Endodermal cell (in vitro differentiated cells): ENCODE measurements around the gene KLHL35. TPM values are rescaled to one million over a fixed set of nuclear protein-coding genes. Genes with fewer than 3 reads are reported as not detected.
A peak's percentile ranks its signal among the peaks of the same experiment; 100 is the strongest.

Source experiments
- DNase-seq: peaks from one replicate; pipeline ENCODE4 v3.0.0-alpha.2; 2017
- H3K27ac ChIP-seq: 2 replicates; pipeline ENCODE4 v1.5.1; 2013; ENCODE audit warnings: mild to moderate bottlenecking, low read depth, low read length, moderate library complexity
- H3K27me3 ChIP-seq: 2 replicates; pipeline ENCODE4 v1.6.1; 2013; ENCODE audit warnings: mild to moderate bottlenecking, low read length, moderate library complexity; ENCODE audit not compliant: insufficient read depth, control insufficient read depth, poor library complexity, severe bottlenecking
- H3K36me3 ChIP-seq: 2 replicates; pipeline ENCODE4 v1.7.0; 2013; ENCODE audit warnings: mild to moderate bottlenecking, low read length, moderate library complexity; ENCODE audit not compliant: control insufficient read depth, insufficient read depth
- H3K4me1 ChIP-seq: one replicate; pipeline ENCODE4 v1.7.0; 2013; ENCODE audit warnings: low read length; ENCODE audit not compliant: control insufficient read depth, insufficient read depth
- H3K4me3 ChIP-seq: 2 replicates; pipeline ENCODE4 v1.5.1; 2013; ENCODE audit warnings: mild to moderate bottlenecking, low read length, moderate library complexity
- H3K9ac ChIP-seq: 2 replicates; pipeline ENCODE4 v1.6.1; 2013; ENCODE audit warnings: mild to moderate bottlenecking, low read length, moderate library complexity; ENCODE audit not compliant: poor library complexity, severe bottlenecking; ENCODE audit errors: extremely low read depth
- H3K9me3 ChIP-seq: 2 replicates; pipeline ENCODE4 v1.6.1; 2013; ENCODE audit warnings: mild to moderate bottlenecking, low read length, moderate library complexity; ENCODE audit not compliant: control insufficient read depth
- H3K27ac Mint-ChIP-seq: 2 replicates; pipeline ENCODE4 v1.8.0; 2020; ENCODE audit warnings: mixed read lengths
- H3K27me3 Mint-ChIP-seq: 2 replicates; pipeline ENCODE4 v1.8.0; 2021; ENCODE audit warnings: mild to moderate bottlenecking, mixed read lengths; ENCODE audit not compliant: insufficient read depth
- H3K36me3 Mint-ChIP-seq: 2 replicates; pipeline ENCODE4 v1.8.0; 2020; ENCODE audit warnings: low read depth, mixed read lengths
- H3K4me1 Mint-ChIP-seq: 2 replicates; pipeline ENCODE4 v1.8.0; 2020; ENCODE audit warnings: mixed read lengths
- H3K4me3 Mint-ChIP-seq: 2 replicates; pipeline ENCODE4 v1.8.0; 2020; ENCODE audit warnings: mild to moderate bottlenecking, moderate library complexity, mixed read lengths
- H3K9me3 Mint-ChIP-seq: 2 replicates; pipeline ENCODE4 v1.8.0; 2020; ENCODE audit warnings: mild to moderate bottlenecking, mixed read lengths
- CTCF ChIP-seq: fragments of 200-600 bp; sonication (generic); conservative IDR thresholded peaks from 2 replicates; pipeline ENCODE4 v1.5.0; 2021; ENCODE audit warnings: antibody characterized with exemption, mild to moderate bottlenecking
- WGBS, 2 experiments: methylation state at CpG; one replicate each; pipeline versions ENCODE4 v1.1.5 to v1.1.7; 2013; ENCODE audit warnings: missing lambda C conversion rate in 2 of 2, mixed read lengths in 1 of 2; ENCODE audit not compliant: insufficient coverage in 1 of 2, insufficient read length in 1 of 2; 5-methylcytosine and 5-hydroxymethylcytosine counted together
- total RNA-seq, 2 donors: library from RNA; stranded (reverse); fragmentation: NEBNext Ultra II Directional in 1 of 2; extraction: Animal tissue kit (Norgen Biotek cat#: 25700) in 1 of 2; gene quantifications; 2 replicates in 1 of 2; 3 replicates in 1 of 2; pipeline ENCODE4 v1.2.1, GENCODE V29; 2021

The KLHL35 gene
- total RNA-seq, 2 donors from 2014 or later: 0.48 TPM; not detected in 1

DNA sequence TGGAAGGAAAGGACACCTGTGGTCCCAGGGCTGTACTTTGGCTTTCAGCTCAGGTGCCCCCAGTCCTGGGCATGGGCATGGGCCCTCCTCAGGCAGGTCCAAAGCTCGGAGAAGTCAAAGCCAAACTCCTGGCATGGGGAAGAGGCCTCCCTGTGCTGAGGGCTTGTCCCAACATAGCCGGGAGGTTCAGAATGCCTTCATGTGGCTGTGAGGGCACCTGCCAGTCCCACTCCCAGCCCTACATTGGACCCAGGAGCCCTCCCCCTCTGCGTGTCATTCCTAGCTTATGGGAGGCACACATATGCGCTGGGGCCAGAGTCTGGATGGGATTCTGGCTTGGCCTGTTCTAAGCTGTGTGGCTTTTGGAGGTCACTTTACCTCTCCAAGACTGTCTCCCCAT lies 1.0 kb upstream of the KLHL35 start:
- no peak for DNase-seq
- Histone ChIP-seq H3K36me3 (no peaks in the 10 kb centered on the region), H3K27ac (no peak overlapping the region), H3K9ac (no peak overlapping the region), H3K4me1 (peaks cover 2% of the 10 kb centered on the region), H3K4me3 (no peak overlapping the region), H3K9me3 (peaks cover 6% of the 10 kb centered on the region), H3K27me3 (peaks cover 45% of the 10 kb centered on the region)
- Mint-ChIP-seq H3K9me3 (peaks cover 5% of the 10 kb centered on the region), H3K27ac (no peak overlapping the region), H3K27me3 (peaks cover 44% of the 10 kb centered on the region), H3K36me3 (no peaks in the 10 kb centered on the region), H3K4me3 (no peak overlapping the region), H3K4me1 (peaks cover 14% of the 10 kb centered on the region)
- 94 to 95% methylated on average over 4 of the region's 4 CpGs for WGBS, 2 experiments
- TF ChIP-seq CTCF: no peak

DNA sequence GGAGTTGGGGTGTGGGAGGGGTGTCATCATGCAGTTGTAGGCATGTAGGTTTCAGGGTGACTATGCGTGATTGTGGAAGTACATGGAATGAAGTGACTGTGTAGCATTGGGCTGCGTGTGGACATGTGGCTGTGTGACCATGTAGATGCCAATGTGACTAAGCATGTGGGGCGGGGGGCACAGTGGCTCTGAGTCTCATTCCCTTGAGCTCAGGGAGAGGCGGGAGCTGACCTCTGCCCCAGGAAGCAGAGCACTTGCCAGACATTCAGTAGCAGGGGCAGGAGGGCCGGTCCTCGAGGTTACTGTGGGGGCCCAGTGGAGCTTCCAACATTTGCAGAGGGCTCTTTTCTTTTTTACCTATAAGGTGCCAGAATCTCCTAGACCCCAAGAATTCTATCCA lies 440 bp upstream of the KLHL35 start:
- TF ChIP-seq CTCF: no peak
- Histone ChIP-seq H3K36me3 (no peaks in the 10 kb centered on the region), H3K9me3 (peaks cover 11% of the 10 kb centered on the region), H3K27ac (peak overlapping the region; percentile 42), H3K4me3 (no peak overlapping the region), H3K9ac (no peak overlapping the region), H3K4me1 (peaks cover 2% of the 10 kb centered on the region), H3K27me3 (peaks cover 51% of the 10 kb centered on the region)
- Mint-ChIP-seq H3K4me3 (no peak overlapping the region), H3K36me3 (no peaks in the 10 kb centered on the region), H3K27me3 (peaks cover 47% of the 10 kb centered on the region), H3K4me1 (peaks cover 8% of the 10 kb centered on the region), H3K9me3 (peaks cover 11% of the 10 kb centered on the region), H3K27ac (no peak overlapping the region)
- no peak for DNase-seq
- 84 to 86% methylated on average over 6 of the region's 6 CpGs for WGBS, 2 experiments

DNA sequence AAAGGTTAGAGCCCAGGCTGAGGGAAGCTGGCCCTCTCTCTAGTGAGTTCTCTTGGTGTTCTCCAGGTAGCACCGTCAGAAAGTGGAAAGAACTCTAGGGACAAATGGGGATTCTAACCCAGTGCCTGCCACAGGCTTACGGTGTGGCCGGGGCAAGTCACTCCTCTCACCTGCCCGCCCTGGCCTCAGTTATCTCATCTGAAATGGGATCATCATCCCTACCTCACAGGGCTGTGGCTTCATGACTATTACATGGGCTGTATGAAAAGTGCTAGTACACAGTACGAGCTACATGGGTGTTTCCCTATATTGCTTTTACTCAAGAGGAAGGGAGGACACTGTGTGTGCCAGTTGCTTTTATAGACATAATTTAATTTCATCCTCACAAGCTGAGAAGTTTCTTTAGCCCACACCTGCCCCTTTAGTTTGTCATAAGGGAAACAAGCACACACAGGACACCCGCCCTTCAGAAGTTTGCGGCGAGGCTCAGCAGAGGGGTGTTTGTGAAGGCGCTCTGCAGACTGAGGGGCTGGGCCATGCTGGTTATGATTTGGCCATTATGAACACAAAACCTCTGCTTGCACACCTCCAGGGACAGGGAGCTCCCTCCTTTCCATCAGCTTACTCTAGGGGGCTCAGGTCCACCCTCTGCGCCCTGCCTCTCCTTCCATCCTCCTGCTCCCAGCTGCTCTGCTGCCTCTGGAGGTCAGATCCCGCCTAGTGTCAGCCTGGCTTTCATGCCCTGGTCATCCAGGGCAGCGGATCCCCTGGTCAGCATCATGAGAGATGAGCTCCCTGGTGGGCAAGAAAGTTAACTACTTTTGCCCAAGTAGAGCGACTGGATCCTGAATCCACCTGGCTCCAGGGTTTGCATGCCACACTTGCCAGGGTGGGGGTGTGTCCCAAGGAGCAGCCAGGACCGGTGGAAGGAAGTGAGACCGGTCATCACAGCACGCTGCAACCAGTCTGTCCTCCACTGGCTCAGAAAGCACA lies 1.2 kb downstream of the KLHL35 start:
- H3K27ac Mint-ChIP-seq: no peak overlapping the region
- Histone ChIP-seq H3K36me3 (no peaks in the 10 kb centered on the region), H3K27me3 (peaks cover 54% of the 10 kb centered on the region), H3K4me1 (peaks cover 13% of the 10 kb centered on the region), H3K4me3 (no peak overlapping the region), H3K27ac (no peak overlapping the region), H3K9ac (no peak overlapping the region), H3K9me3 (peaks cover 11% of the 10 kb centered on the region)
- no peak overlapping the region for H3K4me3 Mint-ChIP-seq
- peaks cover 12% of the 10 kb centered on the region for H3K4me1 Mint-ChIP-seq
- H3K27me3 Mint-ChIP-seq: peaks cover 58% of the 10 kb centered on the region
- peak; percentile 59 for TF ChIP-seq CTCF
- peaks cover 14% of the 10 kb centered on the region for H3K9me3 Mint-ChIP-seq
- WGBS, 2 experiments: 58 to 70% methylated on average over 16 of the region's 16 CpGs
- H3K36me3 Mint-ChIP-seq: no peaks in the 10 kb centered on the region
- peak; percentile 80 for DNase-seq
